WTC11 (cell line): Measurements from ENCODE around the gene CLCA1. TPM values are rescaled to one million over a fixed set of nuclear protein-coding genes. Genes with fewer than 3 reads are reported as not detected.

Source experiments
- ATAC-seq: fragments of 200-7000 bp; cut with Tn5 transposase; 2 replicates; pipeline ENCODE4 v1.10.0; 2021; ENCODE audit warnings: mild to moderate bottlenecking, moderate library complexity
- CTCF ChIA-PET: fragments of 300-600 bp; sonication (Branson Sonifier 250); formaldehyde crosslinking; loops from one replicate; lab custom pipeline; 2021; ENCODE audit warnings: antibody characterized with exemption; lab: Charles Lee
- POLR2A ChIA-PET: fragments of 350-600 bp; sonication (Branson Sonifier 250); formaldehyde crosslinking; loops from one replicate; lab custom pipeline; 2021; ENCODE audit warnings: antibody characterized with exemption; lab: Charles Lee
- DNase-seq: peaks from one replicate; pipeline ENCODE4 v3.0.0; 2021; ENCODE audit warnings: low spot score
- H3K27ac Mint-ChIP-seq: 2 replicates; pipeline ENCODE4 v1.8.0; 2021; ENCODE audit warnings: mixed read lengths
- H3K27me3 Mint-ChIP-seq: 2 replicates; pipeline ENCODE4 v1.8.0; 2021; ENCODE audit warnings: low read depth, mild to moderate bottlenecking, moderate library complexity, mixed read lengths
- H3K36me3 Mint-ChIP-seq: 2 replicates; pipeline ENCODE4 v1.8.0; 2021; ENCODE audit warnings: mixed read lengths
- H3K4me1 Mint-ChIP-seq: 2 replicates; pipeline ENCODE4 v1.8.0; 2022; ENCODE audit warnings: mixed read lengths
- H3K4me3 Mint-ChIP-seq: 2 replicates; pipeline ENCODE4 v1.8.0; 2021; ENCODE audit warnings: mild to moderate bottlenecking, moderate library complexity, mixed read lengths
- H3K9me3 Mint-ChIP-seq: 2 replicates; pipeline ENCODE4 v1.8.0; 2021; ENCODE audit warnings: mixed read lengths
- ATF1 ChIP-seq: sonication (generic); formaldehyde crosslinking; IDR thresholded peaks from 2 replicates; pipeline ENCODE4 v1.8.1; 2023; ENCODE audit warnings: mild to moderate bottlenecking, moderate library complexity, missing genetic modification reagents
- CREB1 ChIP-seq: sonication (generic); formaldehyde crosslinking; IDR thresholded peaks from 2 replicates; pipeline ENCODE4 v1.8.0; 2023; ENCODE audit warnings: mild to moderate bottlenecking, missing genetic modification reagents
- EMX1 ChIP-seq: fragments of 250-450 bp; sonication (Bioruptor Pico); IDR thresholded peaks from 2 replicates; pipeline ENCODE4 v1.8.0; 2021; ENCODE audit warnings: mild to moderate bottlenecking
- FOXP1 ChIP-seq: sonication (generic); formaldehyde crosslinking; IDR thresholded peaks from 2 replicates; pipeline ENCODE4 v1.8.0; 2022; ENCODE audit warnings: missing genetic modification reagents, mild to moderate bottlenecking, moderate library complexity, borderline replicate concordance
- GABPB1 ChIP-seq: sonication (generic); formaldehyde crosslinking; IDR thresholded peaks from 2 replicates; pipeline ENCODE4 v1.8.1; 2023; ENCODE audit warnings: mild to moderate bottlenecking, missing genetic modification reagents
- GRHL2 ChIP-seq: fragments of 250-450 bp; sonication (Bioruptor Pico); IDR thresholded peaks from 2 replicates; pipeline ENCODE4 v1.8.0; 2022; ENCODE audit warnings: mild to moderate bottlenecking, moderate library complexity; ENCODE audit not compliant: insufficient replicate concordance, severe bottlenecking
- GTF2I ChIP-seq: fragments of 250-450 bp; sonication (Bioruptor Pico); conservative IDR thresholded peaks from 2 replicates; pipeline ENCODE4 v1.4.0; 2021; ENCODE audit warnings: mild to moderate bottlenecking
- IRF2 ChIP-seq: sonication (generic); formaldehyde crosslinking; IDR thresholded peaks from 2 replicates; pipeline ENCODE4 v1.8.0; 2022; ENCODE audit warnings: low read depth, missing genetic modification reagents, borderline replicate concordance
- MXD4 ChIP-seq: fragments of 250-450 bp; sonication (Bioruptor Pico); IDR thresholded peaks from 2 replicates; pipeline ENCODE4 v1.8.0; 2021; ENCODE audit warnings: mild to moderate bottlenecking, moderate library complexity, borderline replicate concordance
- NFYB ChIP-seq: sonication (generic); formaldehyde crosslinking; conservative IDR thresholded peaks from 2 replicates; pipeline ENCODE4 v1.8.0; 2022; ENCODE audit warnings: low read depth, missing genetic modification reagents
- TEAD1 ChIP-seq: sonication (generic); formaldehyde crosslinking; IDR thresholded peaks from 2 replicates; pipeline ENCODE4 v1.8.0; 2022; ENCODE audit warnings: mild to moderate bottlenecking, missing genetic modification reagents
- ZNF121 ChIP-seq: sonication (generic); formaldehyde crosslinking; IDR thresholded peaks from 2 replicates; pipeline ENCODE4 v1.8.0; 2023; ENCODE audit warnings: missing genetic modification reagents
- ZNF396 ChIP-seq: fragments of 250-450 bp; sonication (Bioruptor Pico); IDR thresholded peaks from 2 replicates; pipeline ENCODE4 v1.8.0; 2021; ENCODE audit warnings: mild to moderate bottlenecking, moderate library complexity, borderline replicate concordance
- total RNA-seq: library from RNA; stranded (reverse); gene quantifications from 3 replicates; pipeline ENCODE4 v1.2.3, GENCODE V29; 2021
- TF ChIP-seq, protein P1 (sequence below): fragments of 250-450 bp; sonication (Bioruptor Pico); IDR thresholded peaks from 2 replicates; pipeline ENCODE4 v1.9.0; 2021; ENCODE audit warnings: mild to moderate bottlenecking
- TF ChIP-seq, protein P2 (sequence below): fragments of 250-450 bp; sonication (Bioruptor Pico); conservative IDR thresholded peaks from 2 replicates; pipeline ENCODE4 v1.9.0; 2021; ENCODE audit warnings: mild to moderate bottlenecking
- TF ChIP-seq, protein P3 (sequence below): sonication (generic); formaldehyde crosslinking; IDR thresholded peaks from 2 replicates; pipeline ENCODE4 v1.8.1; 2022; ENCODE audit warnings: low read depth, mild to moderate bottlenecking, moderate library complexity, missing genetic modification reagents, borderline replicate concordance
- TF ChIP-seq, protein P4 (sequence below): sonication (generic); formaldehyde crosslinking; IDR thresholded peaks from 2 replicates; pipeline ENCODE4 v1.8.0; 2022; ENCODE audit warnings: mild to moderate bottlenecking, missing genetic modification reagents
- TF ChIP-seq, protein P5 (sequence below): sonication (generic); formaldehyde crosslinking; IDR thresholded peaks from 2 replicates; pipeline ENCODE4 v1.8.0; 2022; ENCODE audit warnings: mild to moderate bottlenecking, missing genetic modification reagents
- TF ChIP-seq, protein P6 (sequence below): sonication (generic); formaldehyde crosslinking; IDR thresholded peaks from 2 replicates; pipeline ENCODE4 v1.8.1; 2023; ENCODE audit warnings: mild to moderate bottlenecking, moderate library complexity, missing genetic modification reagents

The CLCA1 gene
- total RNA-seq, 1 experiment from 2014 or later = 0.11 TPM

DNA sequence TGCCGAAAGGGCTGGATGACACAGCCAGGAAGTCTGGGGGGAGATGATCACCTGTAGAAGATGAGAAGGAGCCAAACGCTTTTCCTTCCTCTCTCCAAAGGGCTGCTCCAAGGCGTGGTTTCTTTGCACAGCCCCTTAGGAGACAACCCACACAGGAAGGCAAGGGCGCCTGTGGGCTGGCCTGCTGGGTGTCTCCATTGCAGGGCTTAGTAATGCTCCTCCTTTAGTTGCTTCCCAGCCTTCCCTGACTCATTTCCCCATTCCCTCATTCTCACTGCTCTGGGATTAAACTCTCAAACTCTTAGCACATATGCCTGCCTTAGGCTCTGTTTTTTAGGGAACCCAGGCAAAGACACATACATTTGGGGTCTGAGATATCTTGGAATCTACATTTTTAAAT, 1.7 kb upstream of the CLCA1 start:
- Mint-ChIP-seq H3K4me1 (peaks cover under 1% of the 10 kb centered on the region; the same call in 1 of the 2 replicates), H3K4me3 (no peak overlapping the region), H3K27ac (no peak overlapping the region), H3K9me3 (no peaks in the 10 kb centered on the region), H3K27me3 (no peaks in the 10 kb centered on the region), H3K36me3 (no peaks in the 10 kb centered on the region)
- POLR2A ChIA-PET = no interaction called here
- TF ChIP-seq TEAD1 (CRISPR knock-in tag) = no peak
- no peak for TF ChIP-seq ATF1
- TF ChIP-seq NFYB = no peak
- TF ChIP-seq, protein P1, sequence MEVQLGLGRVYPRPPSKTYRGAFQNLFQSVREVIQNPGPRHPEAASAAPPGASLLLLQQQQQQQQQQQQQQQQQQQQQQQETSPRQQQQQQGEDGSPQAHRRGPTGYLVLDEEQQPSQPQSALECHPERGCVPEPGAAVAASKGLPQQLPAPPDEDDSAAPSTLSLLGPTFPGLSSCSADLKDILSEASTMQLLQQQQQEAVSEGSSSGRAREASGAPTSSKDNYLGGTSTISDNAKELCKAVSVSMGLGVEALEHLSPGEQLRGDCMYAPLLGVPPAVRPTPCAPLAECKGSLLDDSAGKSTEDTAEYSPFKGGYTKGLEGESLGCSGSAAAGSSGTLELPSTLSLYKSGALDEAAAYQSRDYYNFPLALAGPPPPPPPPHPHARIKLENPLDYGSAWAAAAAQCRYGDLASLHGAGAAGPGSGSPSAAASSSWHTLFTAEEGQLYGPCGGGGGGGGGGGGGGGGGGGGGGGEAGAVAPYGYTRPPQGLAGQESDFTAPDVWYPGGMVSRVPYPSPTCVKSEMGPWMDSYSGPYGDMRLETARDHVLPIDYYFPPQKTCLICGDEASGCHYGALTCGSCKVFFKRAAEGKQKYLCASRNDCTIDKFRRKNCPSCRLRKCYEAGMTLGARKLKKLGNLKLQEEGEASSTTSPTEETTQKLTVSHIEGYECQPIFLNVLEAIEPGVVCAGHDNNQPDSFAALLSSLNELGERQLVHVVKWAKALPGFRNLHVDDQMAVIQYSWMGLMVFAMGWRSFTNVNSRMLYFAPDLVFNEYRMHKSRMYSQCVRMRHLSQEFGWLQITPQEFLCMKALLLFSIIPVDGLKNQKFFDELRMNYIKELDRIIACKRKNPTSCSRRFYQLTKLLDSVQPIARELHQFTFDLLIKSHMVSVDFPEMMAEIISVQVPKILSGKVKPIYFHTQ (CRISPR knock-in tag) = no peak
- TF ChIP-seq IRF2 (CRISPR knock-in tag) = no peak
- TF ChIP-seq ZNF121 (CRISPR knock-in tag) = no peak
- TF ChIP-seq GTF2I (CRISPR knock-in tag) = no peak
- no peak for TF ChIP-seq EMX1 (CRISPR knock-in tag)
- TF ChIP-seq ZNF396 (CRISPR knock-in tag) = no peak
- TF ChIP-seq, protein P2, sequence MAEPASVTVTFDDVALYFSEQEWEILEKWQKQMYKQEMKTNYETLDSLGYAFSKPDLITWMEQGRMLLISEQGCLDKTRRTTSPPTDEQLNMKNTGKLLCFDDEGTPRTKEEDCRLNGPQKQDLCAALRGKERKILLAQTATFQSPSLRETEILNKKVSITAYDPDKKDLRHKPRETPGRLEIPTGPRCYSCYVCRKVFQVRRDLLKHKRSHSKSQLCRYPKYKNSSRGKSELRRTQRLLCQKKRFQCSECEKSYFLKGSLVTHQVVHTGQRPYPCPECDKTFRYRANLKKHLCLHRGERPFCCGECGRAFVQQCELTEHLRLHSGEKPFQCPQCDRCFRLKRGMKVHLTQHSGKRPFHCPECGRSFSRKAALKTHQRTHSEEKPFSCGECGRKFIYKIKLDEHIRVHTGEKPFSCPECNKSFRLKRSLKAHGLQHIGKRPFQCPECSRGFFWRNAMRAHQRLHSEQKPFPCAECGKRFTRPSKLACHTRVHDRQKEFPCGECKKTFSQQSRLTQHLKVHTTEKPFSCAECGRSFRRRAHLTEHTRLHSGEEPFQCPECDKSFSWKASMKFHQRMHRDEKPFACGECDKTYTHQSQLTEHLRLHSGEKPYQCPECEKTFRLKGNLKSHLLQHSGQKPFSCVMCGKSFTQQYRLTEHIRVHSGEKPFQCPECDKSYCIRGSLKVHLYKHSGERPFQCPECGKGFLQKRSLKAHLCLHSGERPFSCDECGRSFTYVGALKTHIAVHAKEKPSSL (CRISPR knock-in tag) = no peak
- TF ChIP-seq GABPB1 (CRISPR knock-in tag) = no peak
- no peak for TF ChIP-seq GRHL2 (CRISPR knock-in tag)
- no peak for TF ChIP-seq CREB1 (CRISPR knock-in tag)
- TF ChIP-seq, protein P3, sequence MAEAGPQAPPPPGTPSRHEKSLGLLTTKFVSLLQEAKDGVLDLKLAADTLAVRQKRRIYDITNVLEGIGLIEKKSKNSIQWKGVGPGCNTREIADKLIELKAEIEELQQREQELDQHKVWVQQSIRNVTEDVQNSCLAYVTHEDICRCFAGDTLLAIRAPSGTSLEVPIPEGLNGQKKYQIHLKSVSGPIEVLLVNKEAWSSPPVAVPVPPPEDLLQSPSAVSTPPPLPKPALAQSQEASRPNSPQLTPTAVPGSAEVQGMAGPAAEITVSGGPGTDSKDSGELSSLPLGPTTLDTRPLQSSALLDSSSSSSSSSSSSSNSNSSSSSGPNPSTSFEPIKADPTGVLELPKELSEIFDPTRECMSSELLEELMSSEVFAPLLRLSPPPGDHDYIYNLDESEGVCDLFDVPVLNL = no peak
- TF ChIP-seq MXD4 (CRISPR knock-in tag) = no peak
- TF ChIP-seq, protein P4, sequence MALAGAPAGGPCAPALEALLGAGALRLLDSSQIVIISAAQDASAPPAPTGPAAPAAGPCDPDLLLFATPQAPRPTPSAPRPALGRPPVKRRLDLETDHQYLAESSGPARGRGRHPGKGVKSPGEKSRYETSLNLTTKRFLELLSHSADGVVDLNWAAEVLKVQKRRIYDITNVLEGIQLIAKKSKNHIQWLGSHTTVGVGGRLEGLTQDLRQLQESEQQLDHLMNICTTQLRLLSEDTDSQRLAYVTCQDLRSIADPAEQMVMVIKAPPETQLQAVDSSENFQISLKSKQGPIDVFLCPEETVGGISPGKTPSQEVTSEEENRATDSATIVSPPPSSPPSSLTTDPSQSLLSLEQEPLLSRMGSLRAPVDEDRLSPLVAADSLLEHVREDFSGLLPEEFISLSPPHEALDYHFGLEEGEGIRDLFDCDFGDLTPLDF (CRISPR knock-in tag) = no peak
- TF ChIP-seq, protein P5, sequence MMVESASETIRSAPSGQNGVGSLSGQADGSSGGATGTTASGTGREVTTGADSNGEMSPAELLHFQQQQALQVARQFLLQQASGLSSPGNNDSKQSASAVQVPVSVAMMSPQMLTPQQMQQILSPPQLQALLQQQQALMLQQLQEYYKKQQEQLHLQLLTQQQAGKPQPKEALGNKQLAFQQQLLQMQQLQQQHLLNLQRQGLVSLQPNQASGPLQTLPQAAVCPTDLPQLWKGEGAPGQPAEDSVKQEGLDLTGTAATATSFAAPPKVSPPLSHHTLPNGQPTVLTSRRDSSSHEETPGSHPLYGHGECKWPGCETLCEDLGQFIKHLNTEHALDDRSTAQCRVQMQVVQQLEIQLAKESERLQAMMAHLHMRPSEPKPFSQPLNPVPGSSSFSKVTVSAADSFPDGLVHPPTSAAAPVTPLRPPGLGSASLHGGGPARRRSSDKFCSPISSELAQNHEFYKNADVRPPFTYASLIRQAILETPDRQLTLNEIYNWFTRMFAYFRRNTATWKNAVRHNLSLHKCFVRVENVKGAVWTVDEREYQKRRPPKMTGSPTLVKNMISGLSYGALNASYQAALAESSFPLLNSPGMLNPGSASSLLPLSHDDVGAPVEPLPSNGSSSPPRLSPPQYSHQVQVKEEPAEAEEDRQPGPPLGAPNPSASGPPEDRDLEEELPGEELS (CRISPR knock-in tag) = no peak
- TF ChIP-seq, protein P6, sequence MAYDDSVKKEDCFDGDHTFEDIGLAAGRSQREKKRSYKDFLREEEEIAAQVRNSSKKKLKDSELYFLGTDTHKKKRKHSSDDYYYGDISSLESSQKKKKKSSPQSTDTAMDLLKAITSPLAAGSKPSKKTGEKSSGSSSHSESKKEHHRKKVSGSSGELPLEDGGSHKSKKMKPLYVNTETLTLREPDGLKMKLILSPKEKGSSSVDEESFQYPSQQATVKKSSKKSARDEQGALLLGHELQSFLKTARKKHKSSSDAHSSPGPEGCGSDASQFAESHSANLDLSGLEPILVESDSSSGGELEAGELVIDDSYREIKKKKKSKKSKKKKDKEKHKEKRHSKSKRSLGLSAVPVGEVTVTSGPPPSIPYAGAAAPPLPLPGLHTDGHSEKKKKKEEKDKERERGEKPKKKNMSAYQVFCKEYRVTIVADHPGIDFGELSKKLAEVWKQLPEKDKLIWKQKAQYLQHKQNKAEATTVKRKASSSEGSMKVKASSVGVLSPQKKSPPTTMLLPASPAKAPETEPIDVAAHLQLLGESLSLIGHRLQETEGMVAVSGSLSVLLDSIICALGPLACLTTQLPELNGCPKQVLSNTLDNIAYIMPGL = no peak
- no peak for TF ChIP-seq FOXP1
- ATAC-seq (no peak), DNase-seq (no peak)
- CTCF ChIA-PET = no interaction called here
